Liver (tissue), 3 donors: ENCODE data around the gene CASP3.

Experiments
- ATF3 ChIP-seq: IDR thresholded peaks from 2 replicates; pipeline ENCODE4 v1.6.1; 2016; ENCODE audit warnings: antibody characterized with exemption
- CTCF ChIP-seq: fragments of 150-350 bp; IDR thresholded peaks from 2 replicates; pipeline ENCODE4 v1.5.1; 2017; ENCODE audit warnings: improper control_type of control experiment, low read depth, low read length; ENCODE audit not compliant: missing input control
- EGR1 ChIP-seq, 2 donors: IDR thresholded peaks; 2 replicates each; pipeline ENCODE4 v1.6.1; 2016 to 2018; ENCODE audit warnings: antibody characterized with exemption in 2 of 2, low read depth in 2 of 2
- FOXA1 ChIP-seq: IDR thresholded peaks from 2 replicates; pipeline ENCODE4 v1.6.1; 2016; ENCODE audit warnings: antibody characterized with exemption
- GABPA ChIP-seq, 2 donors: IDR thresholded peaks in 1 of 2; conservative IDR thresholded peaks in 1 of 2; 2 replicates each; pipeline ENCODE4 v1.6.1; 2016; ENCODE audit warnings: antibody characterized with exemption in 2 of 2, mild to moderate bottlenecking in 1 of 2, moderate library complexity in 1 of 2
- HNF4G ChIP-seq: IDR thresholded peaks from 2 replicates; pipeline ENCODE4 v1.6.1; 2016; ENCODE audit warnings: antibody characterized with exemption
- JUND ChIP-seq, 2 donors: IDR thresholded peaks; 2 replicates each; pipeline ENCODE4 v1.6.1; 2016; ENCODE audit warnings: antibody characterized with exemption in 2 of 2
- MAX ChIP-seq: IDR thresholded peaks from 2 replicates; pipeline ENCODE4 v1.6.1; 2016; ENCODE audit warnings: antibody characterized with exemption
- RAD21 ChIP-seq, 2 donors: IDR thresholded peaks; 2 replicates each; pipeline ENCODE4 v1.6.1; 2016; ENCODE audit warnings: antibody characterized with exemption in 2 of 2, mild to moderate bottlenecking in 2 of 2
- REST ChIP-seq: IDR thresholded peaks from 2 replicates; pipeline ENCODE4 v1.6.1; 2016; ENCODE audit warnings: antibody characterized with exemption, mild to moderate bottlenecking
- RXRA ChIP-seq, 2 donors: IDR thresholded peaks; 2 replicates each; pipeline ENCODE4 v1.6.1; 2017 to 2018; ENCODE audit warnings: antibody characterized with exemption in 2 of 2, mild to moderate bottlenecking in 1 of 2
- TAF1 ChIP-seq: conservative IDR thresholded peaks from 2 replicates; pipeline ENCODE4 v1.6.1; 2016; ENCODE audit warnings: antibody characterized with exemption, mild to moderate bottlenecking
- YY1 ChIP-seq: IDR thresholded peaks from 2 replicates; pipeline ENCODE4 v1.6.1; 2016; ENCODE audit warnings: antibody characterized with exemption, mild to moderate bottlenecking
- ZBTB33 ChIP-seq: IDR thresholded peaks from 2 replicates; pipeline ENCODE4 v1.6.1; 2016; ENCODE audit warnings: antibody characterized with exemption
- donor health status: healthy.
- donor health status: healthy.

GRCh38 chr4:184613405-184613804 is 35.8 kb downstream of the CASP3 start:
- TF ChIP-seq CTCF (no peak), RAD21 (IDR thresholded peaks at IDR 0.05) (no peak), YY1 (no peak), JUND (IDR thresholded peaks at IDR 0.05) (no peak), REST (no peak), TAF1 (no peak), RXRA (IDR thresholded peaks at IDR 0.05) (no peak), GABPA (IDR thresholded peaks at IDR 0.05 in 1 of 2, conservative IDR thresholded peaks at IDR 0.05 in 1 of 2) (no peak), MAX (no peak), HNF4G (no peak), ATF3 (no peak), EGR1 (IDR thresholded peaks at IDR 0.05; ENCODE audit: low read depth in 2 of 2) (no peak), ZBTB33 (no peak), FOXA1 (no peak)
